K562 (cell line): Measurements from ENCODE around the gene NMRAL1. TPM values are rescaled to one million over a fixed set of nuclear protein-coding genes. Genes with fewer than 3 reads are reported as not detected.

Experiments used
- ESRRA ChIP-seq: fragments of 450-650 bp; IDR thresholded peaks from 2 replicates; pipeline ENCODE4 v1.6.1; 2014; ENCODE audit warnings: low read depth, mild to moderate bottlenecking, moderate library complexity, borderline replicate concordance
- FUS ChIP-seq: fragments of 200-400 bp; formaldehyde crosslinking; optimal IDR thresholded peaks from 2 replicates; pipeline ENCODE3; 2017; ENCODE audit warnings: low read depth, low read length
- HDAC8 ChIP-seq: fragments of 450-650 bp; IDR thresholded peaks from 2 replicates; pipeline ENCODE4 v1.6.1; 2016; ENCODE audit warnings: mild to moderate bottlenecking, missing genetic modification characterization, moderate library complexity, missing compliant biosample characterization
- JUN ChIP-seq, 2 experiments: sonication (generic) in 1 of 2; formaldehyde crosslinking in 1 of 2; IDR thresholded peaks; 2 replicates each; pipeline versions ENCODE4 v1.6.1 to v1.8.0; 2012 to 2022; ENCODE audit warnings: borderline replicate concordance in 2 of 2, mild to moderate bottlenecking in 2 of 2, improper control_type of control experiment in 1 of 2, low read depth in 1 of 2, low read length in 1 of 2, missing genetic modification reagents in 1 of 2
- NR3C1 ChIP-seq: sonication (generic); formaldehyde crosslinking; IDR thresholded peaks from 2 replicates; pipeline ENCODE4 v1.8.1; 2022; ENCODE audit warnings: missing genetic modification reagents
- NRF1 ChIP-seq, 2 experiments: fragments of 450-650 bp; IDR thresholded peaks in 1 of 2; conservative IDR thresholded peaks in 1 of 2; 2 replicates each; pipeline ENCODE4 v1.6.1; 2014; ENCODE audit warnings: mild to moderate bottlenecking in 2 of 2
- SP1 ChIP-seq: sonication (generic); formaldehyde crosslinking; IDR thresholded peaks from 2 replicates; pipeline ENCODE4 v1.8.1; 2022; ENCODE audit warnings: mild to moderate bottlenecking, missing genetic modification reagents
- ZKSCAN8 ChIP-seq: fragments of 200-800 bp; sonication (Bioruptor generic); IDR thresholded peaks from 2 replicates; pipeline ENCODE4 v1.6.1; 2016; ENCODE audit warnings: missing genetic modification characterization, missing compliant biosample characterization
- ZNF175 ChIP-seq: fragments of 200-800 bp; sonication (Bioruptor generic); IDR thresholded peaks from 2 replicates; pipeline ENCODE4 v1.6.1; 2016; ENCODE audit warnings: low read depth, mild to moderate bottlenecking, missing genetic modification characterization, missing compliant biosample characterization
- polyA plus RNA-seq, 8 experiments: library from polyadenylated mRNA; depleted of rRNA in 4 of 8; stranded (reverse) in 5 of 8; unstranded in 3 of 8; fragments of >200 nt; fragmentation: Nextera tagmentation in 2 of 8; fragmentation: Illumina TruSeq in 1 of 8; extraction: Ambion mirVana in 2 of 8; extraction: Trizol in 1 of 8; gene quantifications; 2 replicates each; pipeline versions ENCODE4 v1.2.1 to v1.2.3, GENCODE V29; 2011 to 2014; ENCODE audit warnings: inconsistent platforms in 1 of 8, missing spikeins in 1 of 8
- total RNA-seq, 7 experiments: library from RNA; depleted of rRNA in 6 of 7; stranded (reverse); fragments of >200 nt in 6 of 7; fragmentation: Illumina TruSeq in 2 of 7; extraction: Trizol in 2 of 7; gene quantifications; 2 replicates each; pipeline versions ENCODE4 v1.2.1 to v1.2.3, GENCODE V29; 2011 to 2021; ENCODE audit warnings: low replicate concordance in 1 of 7
- TF ChIP-seq, protein P1 (sequence below): fragments of 250-450 bp; sonication (Bioruptor Pico); IDR thresholded peaks from 2 replicates; pipeline ENCODE4 v1.4.0; 2020; ENCODE audit warnings: mild to moderate bottlenecking, moderate library complexity, borderline replicate concordance
- TF ChIP-seq, protein P2 (sequence below): fragments of 250-450 bp; sonication (Bioruptor Pico); IDR thresholded peaks from 2 replicates; pipeline ENCODE4 v1.8.0; 2021; ENCODE audit warnings: moderate library complexity, mild to moderate bottlenecking, inconsistent platforms
- TF ChIP-seq, protein P3 (sequence below): sonication (generic); formaldehyde crosslinking; IDR thresholded peaks from 2 replicates; pipeline ENCODE4 v1.8.1; 2023; ENCODE audit warnings: mild to moderate bottlenecking, missing genetic modification reagents
- TF ChIP-seq, protein P4 (sequence below): fragments of 250-450 bp; sonication (Bioruptor Pico); IDR thresholded peaks from 2 replicates; pipeline ENCODE4 v1.9.0; 2021; ENCODE audit warnings: mild to moderate bottlenecking, inconsistent platforms
- TF ChIP-seq, protein P5 (sequence below): fragments of 250-450 bp; sonication (Bioruptor Pico); IDR thresholded peaks from 2 replicates; pipeline ENCODE4 v1.4.0; 2020; ENCODE audit warnings: mild to moderate bottlenecking

The NMRAL1 gene
- total and polyA plus RNA-seq, 9 of the 15 experiments (the other 6 are each of a cell fraction or from before 2014, with no cell fraction given): 6.3 to 116 (median 63.2) TPM

DNA sequence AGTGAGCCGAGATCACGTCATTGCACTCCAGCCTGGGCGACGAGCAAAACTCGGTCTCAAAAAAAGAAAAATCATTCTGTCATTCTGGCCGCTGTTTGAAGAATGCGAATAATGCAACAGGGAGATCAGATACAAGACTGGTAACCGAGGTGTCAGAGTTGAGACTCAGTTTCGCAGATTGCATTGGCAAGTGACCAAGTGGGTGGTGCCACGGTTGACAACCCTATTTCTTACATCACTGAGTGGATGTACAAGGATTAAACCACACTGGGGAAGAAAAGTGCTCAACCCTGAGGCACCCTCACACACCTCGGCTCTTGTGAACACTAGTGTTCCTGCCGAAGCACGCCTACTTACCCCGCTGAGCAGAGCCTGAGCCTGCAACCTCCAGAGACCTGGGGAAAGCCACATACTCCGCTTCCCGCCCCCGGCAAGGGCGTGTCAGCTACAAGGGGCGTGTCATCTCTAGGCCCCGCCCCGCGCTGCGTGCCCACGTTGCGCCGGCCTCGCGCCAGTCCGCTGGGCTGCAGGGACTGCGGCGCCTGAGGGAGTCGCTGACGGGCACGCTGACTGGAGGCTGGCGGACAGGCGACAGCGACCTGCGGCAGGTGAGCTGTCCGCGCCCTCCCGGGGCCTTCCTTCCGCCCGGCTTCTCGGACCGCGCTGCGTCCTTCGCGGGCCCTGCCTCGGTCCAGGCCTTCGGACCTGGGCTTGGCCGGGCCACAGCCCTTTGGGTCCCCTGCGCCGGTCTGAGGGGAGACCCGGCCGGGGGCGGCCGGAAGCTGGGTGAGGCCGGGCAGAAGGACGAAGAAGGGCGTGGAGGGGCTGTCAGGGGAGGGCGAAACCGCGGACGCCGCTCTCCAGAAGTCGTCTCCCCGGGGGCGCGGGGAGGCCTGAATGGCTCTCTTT lies 1.7 kb upstream of the NMRAL1 start, which contains the start of gene HMOX2 (continued):
- TF ChIP-seq ZNF175 (CRISPR knock-in tag): no peak
- TF ChIP-seq JUN (IDR thresholded peaks at IDR 0.05; ENCODE audit: borderline replicate concordance, low read depth, low read length): peak; percentile 63; the same call in 1 of the 2 replicates
- no peak for TF ChIP-seq JUN (CRISPR knock-in tag; IDR thresholded peaks at IDR 0.05; ENCODE audit: borderline replicate concordance)
- peak; percentile 51; the same call in 1 of the 2 replicates for TF ChIP-seq ESRRA
- no peak for TF ChIP-seq ZKSCAN8 (CRISPR knock-in tag)
- TF ChIP-seq, protein P1, sequence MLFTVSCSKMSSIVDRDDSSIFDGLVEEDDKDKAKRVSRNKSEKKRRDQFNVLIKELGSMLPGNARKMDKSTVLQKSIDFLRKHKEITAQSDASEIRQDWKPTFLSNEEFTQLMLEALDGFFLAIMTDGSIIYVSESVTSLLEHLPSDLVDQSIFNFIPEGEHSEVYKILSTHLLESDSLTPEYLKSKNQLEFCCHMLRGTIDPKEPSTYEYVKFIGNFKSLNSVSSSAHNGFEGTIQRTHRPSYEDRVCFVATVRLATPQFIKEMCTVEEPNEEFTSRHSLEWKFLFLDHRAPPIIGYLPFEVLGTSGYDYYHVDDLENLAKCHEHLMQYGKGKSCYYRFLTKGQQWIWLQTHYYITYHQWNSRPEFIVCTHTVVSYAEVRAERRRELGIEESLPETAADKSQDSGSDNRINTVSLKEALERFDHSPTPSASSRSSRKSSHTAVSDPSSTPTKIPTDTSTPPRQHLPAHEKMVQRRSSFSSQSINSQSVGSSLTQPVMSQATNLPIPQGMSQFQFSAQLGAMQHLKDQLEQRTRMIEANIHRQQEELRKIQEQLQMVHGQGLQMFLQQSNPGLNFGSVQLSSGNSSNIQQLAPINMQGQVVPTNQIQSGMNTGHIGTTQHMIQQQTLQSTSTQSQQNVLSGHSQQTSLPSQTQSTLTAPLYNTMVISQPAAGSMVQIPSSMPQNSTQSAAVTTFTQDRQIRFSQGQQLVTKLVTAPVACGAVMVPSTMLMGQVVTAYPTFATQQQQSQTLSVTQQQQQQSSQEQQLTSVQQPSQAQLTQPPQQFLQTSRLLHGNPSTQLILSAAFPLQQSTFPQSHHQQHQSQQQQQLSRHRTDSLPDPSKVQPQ (CRISPR knock-in tag): no peak
- TF ChIP-seq HDAC8 (tag): no peak
- no peak for TF ChIP-seq NR3C1 (CRISPR knock-in tag)
- peak; percentile 98 for TF ChIP-seq SP1 (CRISPR knock-in tag)
- TF ChIP-seq, protein P2, sequence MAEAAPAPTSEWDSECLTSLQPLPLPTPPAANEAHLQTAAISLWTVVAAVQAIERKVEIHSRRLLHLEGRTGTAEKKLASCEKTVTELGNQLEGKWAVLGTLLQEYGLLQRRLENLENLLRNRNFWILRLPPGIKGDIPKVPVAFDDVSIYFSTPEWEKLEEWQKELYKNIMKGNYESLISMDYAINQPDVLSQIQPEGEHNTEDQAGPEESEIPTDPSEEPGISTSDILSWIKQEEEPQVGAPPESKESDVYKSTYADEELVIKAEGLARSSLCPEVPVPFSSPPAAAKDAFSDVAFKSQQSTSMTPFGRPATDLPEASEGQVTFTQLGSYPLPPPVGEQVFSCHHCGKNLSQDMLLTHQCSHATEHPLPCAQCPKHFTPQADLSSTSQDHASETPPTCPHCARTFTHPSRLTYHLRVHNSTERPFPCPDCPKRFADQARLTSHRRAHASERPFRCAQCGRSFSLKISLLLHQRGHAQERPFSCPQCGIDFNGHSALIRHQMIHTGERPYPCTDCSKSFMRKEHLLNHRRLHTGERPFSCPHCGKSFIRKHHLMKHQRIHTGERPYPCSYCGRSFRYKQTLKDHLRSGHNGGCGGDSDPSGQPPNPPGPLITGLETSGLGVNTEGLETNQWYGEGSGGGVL: no peak
- TF ChIP-seq, protein P3, sequence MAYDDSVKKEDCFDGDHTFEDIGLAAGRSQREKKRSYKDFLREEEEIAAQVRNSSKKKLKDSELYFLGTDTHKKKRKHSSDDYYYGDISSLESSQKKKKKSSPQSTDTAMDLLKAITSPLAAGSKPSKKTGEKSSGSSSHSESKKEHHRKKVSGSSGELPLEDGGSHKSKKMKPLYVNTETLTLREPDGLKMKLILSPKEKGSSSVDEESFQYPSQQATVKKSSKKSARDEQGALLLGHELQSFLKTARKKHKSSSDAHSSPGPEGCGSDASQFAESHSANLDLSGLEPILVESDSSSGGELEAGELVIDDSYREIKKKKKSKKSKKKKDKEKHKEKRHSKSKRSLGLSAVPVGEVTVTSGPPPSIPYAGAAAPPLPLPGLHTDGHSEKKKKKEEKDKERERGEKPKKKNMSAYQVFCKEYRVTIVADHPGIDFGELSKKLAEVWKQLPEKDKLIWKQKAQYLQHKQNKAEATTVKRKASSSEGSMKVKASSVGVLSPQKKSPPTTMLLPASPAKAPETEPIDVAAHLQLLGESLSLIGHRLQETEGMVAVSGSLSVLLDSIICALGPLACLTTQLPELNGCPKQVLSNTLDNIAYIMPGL: peak; percentile 84; the same call in 1 of the 2 replicates
- TF ChIP-seq NRF1 (conservative IDR thresholded peaks at IDR 0.05 in 1 of 2, IDR thresholded peaks at IDR 0.05 in 1 of 2): peak; percentile 92 to 94
- TF ChIP-seq, protein P4, sequence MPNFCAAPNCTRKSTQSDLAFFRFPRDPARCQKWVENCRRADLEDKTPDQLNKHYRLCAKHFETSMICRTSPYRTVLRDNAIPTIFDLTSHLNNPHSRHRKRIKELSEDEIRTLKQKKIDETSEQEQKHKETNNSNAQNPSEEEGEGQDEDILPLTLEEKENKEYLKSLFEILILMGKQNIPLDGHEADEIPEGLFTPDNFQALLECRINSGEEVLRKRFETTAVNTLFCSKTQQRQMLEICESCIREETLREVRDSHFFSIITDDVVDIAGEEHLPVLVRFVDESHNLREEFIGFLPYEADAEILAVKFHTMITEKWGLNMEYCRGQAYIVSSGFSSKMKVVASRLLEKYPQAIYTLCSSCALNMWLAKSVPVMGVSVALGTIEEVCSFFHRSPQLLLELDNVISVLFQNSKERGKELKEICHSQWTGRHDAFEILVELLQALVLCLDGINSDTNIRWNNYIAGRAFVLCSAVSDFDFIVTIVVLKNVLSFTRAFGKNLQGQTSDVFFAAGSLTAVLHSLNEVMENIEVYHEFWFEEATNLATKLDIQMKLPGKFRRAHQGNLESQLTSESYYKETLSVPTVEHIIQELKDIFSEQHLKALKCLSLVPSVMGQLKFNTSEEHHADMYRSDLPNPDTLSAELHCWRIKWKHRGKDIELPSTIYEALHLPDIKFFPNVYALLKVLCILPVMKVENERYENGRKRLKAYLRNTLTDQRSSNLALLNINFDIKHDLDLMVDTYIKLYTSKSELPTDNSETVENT (CRISPR knock-in tag): peak; percentile 69
- TF ChIP-seq, protein P5, sequence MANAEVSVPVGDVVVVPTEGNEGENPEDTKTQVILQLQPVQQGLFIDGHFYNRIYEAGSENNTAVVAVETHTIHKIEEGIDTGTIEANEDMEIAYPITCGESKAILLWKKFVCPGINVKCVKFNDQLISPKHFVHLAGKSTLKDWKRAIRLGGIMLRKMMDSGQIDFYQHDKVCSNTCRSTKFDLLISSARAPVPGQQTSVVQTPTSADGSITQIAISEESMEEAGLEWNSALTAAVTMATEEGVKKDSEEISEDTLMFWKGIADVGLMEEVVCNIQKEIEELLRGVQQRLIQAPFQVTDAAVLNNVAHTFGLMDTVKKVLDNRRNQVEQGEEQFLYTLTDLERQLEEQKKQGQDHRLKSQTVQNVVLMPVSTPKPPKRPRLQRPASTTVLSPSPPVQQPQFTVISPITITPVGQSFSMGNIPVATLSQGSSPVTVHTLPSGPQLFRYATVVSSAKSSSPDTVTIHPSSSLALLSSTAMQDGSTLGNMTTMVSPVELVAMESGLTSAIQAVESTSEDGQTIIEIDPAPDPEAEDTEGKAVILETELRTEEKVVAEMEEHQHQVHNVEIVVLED (CRISPR knock-in tag): peak; percentile 98
- peak; percentile 78 for TF ChIP-seq FUS
